Stimulated activated CD4-positive, alpha-beta T cell treated with anti-CD3 and anti-CD28 coated beads, Interleukin-4, amount 100 ng/mL, for 4 hours (primary cell): ENCODE results near the gene LGALS9B.
"Not testable (repeated sequence)": the region's sequence is repeated elsewhere in the genome, so short reads cannot be mapped to it uniquely, and the experiment has no call there.

Experiments used
- DNase-seq, 2 experiments: peaks; one replicate each; pipeline ENCODE4 v3.0.0-alpha.2; 2020

The LGALS9B gene

DNA sequence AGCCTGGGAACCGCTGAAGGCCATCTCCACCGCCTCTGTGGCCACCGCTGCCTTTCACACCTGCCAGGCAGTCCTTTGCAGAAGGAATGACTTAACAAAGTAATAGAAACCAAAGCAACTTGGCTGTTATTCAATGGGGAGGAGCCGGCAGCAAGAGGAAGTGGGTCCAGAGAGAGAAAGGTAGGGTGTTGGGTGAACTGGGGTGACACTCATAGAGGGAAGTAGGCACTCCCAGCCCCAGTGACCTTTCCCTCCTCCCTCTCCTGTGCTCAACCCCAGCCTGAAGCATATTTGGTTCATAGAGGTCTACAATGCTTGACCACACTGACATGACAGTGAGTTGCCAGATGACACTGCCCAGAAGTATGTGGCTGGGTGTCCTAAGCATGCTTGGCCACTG is at the start of gene LGALS9B:
TSS of gene LGALS9B (minus strand) at position 93 of the 400 bp plus-strand sequence. CDS start at position 24, 69 bp downstream.
- not testable (repeated sequence) for DNase-seq

DNA sequence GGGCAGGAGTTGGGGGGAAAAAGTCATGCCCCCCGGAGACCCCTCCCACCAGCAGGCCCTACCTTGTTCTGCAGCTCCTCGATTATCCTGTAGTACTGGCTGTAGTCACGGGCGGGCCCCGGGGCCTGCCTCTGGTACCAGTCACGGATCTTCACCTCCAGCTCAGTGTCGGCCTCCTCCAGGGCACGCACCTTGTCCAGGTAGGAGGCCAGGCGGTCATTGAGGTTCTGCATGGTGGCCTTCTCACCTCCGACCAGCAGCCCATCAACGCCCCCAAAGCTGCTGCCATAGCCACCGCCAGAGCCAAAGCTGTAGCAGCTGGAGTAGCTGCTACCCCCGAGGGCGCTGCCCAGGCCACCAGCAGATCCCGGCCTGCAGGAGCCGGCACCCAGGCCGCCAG is 49.6 kb upstream of the LGALS9B start:
- DNase-seq = not testable (repeated sequence)

DNA sequence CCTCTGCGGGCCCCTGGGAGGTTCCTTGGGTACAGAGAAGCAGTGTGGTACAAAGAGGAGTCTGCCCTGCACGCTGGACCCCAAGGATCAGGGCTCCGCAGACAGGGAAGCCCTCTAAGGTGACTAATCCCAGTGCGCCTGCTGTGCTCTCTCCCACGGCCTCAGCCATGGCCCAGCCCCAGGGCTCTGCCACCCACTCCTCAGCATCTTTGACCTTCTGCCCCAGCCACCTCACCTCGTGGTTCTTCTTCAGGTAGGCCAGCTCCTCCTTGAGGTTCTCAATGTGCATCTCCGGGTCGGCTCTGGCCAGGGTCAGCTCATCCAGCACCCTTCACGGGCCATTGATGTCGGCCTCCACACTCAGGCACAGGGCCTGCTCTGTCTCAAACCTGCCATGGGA is 47.8 kb upstream of the LGALS9B start:
- not testable (repeated sequence) for DNase-seq

DNA sequence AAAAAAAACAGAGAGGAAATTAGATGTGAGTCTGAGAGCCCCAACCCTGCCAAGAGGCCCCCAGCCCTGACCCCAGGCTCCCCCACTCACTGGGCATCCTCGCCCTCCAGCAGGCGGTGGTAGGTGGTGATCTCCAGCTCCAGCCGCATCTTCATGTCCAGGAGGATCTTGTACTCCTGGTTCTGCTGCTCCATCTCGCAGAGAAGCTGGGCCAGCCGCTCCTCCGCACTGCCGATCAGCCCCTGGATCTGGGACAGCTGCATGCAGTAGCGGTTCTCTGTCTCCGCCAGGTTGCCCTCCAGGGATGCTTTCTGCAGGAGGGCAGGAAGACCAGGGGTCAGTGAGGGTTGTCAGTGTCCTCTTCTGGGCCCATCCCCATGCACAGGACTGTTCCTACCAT is 46.2 kb upstream of the LGALS9B start:
- DNase-seq = not testable (repeated sequence)

DNA sequence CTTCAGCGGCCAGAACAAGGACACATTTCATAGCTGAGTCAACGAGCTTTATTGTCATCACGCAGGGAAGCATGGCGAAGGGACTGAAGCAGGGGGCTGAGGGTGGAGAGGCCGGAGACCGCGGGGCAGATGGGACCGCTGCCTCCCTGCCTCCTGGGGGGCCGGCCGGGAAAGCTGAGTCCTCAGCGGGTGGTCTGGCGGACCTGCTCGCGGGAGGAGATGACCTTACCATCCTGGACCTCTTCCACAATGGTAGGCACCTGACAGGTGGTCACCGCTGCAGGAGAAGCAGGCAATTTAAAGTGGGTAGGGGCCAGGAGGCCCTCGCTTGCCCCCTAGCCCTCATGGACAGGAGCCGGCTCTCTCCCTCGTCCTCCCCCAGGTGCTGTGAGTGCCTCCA is 45.0 kb upstream of the LGALS9B start:
- DNase-seq = not testable (repeated sequence)

DNA sequence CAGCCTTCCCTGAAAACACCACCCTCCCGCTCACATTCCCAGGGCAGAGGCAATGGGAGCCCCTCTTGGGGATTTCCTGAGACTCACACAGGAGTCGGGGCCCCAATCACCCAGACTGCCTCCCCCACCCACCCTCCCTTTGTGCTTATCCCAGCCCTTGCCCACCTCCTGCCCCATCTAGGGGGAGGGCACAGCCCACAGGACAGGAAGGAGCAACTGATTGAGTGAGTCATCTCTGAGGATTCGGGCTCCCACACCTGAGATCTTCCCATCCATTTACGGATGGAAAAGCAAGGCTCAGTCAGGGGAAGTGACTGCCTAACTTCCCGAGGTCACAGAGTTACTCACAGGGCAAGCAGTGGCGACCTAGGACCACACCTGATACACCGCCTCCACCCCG is 44.4 kb upstream of the LGALS9B start:
- DNase-seq = not testable (repeated sequence)

DNA sequence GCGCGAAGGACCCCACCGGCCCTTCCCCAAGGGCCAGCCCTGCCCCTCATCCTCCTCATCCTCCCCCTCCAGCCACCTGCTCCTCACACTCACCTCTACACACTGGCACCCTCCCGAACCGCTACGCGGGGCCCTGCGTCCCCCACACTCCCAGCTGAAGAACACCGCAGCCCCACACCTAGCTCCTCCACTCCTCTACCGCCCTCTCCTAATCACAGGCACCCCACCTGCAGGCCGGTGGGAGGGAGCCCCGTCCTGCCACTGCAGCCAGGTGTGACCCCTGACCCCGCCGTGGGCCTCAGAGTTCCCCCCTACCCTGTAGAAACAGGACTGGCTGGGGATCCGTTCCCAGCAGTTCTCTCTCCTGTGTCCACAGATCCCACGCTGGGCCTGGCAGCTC is 38.0 kb upstream of the LGALS9B start:
- not testable (repeated sequence) for DNase-seq

DNA sequence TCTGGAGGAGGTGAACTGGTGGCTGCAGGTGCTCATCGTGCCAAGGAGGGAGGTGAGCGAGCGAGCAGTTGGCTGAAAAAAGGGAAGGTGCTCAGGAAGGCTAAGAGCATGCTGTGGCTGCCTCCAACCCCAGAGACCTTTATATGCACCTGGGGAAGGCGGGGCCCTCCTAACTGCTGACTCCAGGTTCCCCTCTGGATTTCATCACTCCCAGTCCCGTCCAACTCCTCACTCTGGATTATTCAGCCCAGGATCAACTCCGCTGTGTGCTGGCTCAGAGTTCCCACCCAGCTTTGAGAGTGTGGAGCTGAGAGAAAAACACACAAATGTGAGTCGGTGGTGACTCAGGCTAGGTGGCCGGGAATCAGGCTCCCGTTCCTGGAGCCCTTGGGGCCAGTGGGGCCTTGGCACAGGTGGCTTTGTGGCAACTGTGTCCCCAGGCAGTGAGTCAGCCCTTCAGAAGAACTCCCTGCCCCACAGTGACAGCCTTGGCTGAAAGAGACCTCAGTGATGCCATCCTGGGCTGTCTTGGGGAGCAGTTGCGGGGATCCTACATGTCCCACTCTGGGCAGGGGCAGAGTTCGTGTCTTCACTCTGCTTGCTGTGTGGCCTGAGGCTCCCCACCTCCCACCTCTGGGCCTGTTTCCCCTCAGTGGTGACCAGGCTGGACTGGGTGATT is 37.2 kb upstream of the LGALS9B start:
- not testable (repeated sequence) for DNase-seq

DNA sequence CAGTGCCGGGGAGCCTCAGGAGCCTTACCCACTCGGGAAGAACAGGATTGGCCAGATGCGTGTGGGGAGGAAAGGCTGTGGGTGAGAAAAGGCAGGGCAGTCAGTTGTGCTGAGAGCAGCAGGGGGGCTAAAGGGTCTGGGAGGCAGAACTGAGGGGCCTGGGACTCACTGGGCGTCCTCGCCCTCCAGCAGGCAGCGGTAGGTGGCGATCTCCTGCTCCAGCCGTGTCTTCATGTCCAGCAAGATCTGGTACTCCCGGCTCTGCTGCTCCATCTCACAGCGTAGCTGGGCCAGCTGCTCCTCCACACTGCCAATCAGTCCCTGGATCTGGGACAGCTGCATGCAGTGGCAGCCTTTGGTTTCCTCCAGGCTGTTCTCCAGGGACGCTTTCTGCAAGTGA is 34.6 kb upstream of the LGALS9B start:
- DNase-seq = not testable (repeated sequence)

DNA sequence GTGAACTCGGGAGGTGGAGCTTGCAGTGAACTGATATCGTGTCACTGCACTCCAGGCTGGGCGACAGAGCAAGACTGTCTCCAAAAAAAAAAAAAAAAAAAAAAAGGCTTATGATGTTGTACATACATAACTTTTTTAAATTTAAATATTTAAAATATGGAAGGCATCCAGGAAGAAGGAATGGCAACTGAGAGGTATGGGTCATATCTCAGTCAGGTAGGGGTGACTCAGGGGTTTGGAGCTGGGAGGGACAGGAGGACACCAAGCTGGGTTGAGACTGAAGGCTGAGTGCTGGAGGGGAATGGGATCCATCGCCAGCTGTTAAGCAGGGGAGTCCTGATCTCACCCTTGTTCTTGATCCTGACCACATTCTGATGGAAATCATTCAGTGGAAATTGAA is 33.0 kb upstream of the LGALS9B start:
- DNase-seq = not testable (repeated sequence)

DNA sequence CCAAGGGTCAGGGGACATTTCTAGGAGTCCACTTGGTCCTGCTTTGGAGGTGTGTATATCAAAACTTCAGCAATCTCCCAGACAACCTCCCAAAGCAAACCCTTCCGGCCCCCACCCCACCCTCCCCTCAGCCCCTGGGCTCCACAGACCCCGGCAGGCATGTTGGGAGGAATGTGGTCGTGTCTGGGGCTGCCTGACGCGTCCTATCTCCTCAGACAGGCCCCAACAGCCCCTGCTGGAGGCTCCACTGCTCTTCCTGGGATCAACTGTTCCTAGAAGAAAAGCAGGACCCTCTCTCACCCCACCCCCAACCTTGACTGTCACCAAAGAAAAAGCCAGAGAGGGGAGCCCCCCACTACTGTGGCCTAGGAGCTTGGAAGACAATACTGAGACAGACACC is 28.1 kb upstream of the LGALS9B start:
- not testable (repeated sequence) for DNase-seq

DNA sequence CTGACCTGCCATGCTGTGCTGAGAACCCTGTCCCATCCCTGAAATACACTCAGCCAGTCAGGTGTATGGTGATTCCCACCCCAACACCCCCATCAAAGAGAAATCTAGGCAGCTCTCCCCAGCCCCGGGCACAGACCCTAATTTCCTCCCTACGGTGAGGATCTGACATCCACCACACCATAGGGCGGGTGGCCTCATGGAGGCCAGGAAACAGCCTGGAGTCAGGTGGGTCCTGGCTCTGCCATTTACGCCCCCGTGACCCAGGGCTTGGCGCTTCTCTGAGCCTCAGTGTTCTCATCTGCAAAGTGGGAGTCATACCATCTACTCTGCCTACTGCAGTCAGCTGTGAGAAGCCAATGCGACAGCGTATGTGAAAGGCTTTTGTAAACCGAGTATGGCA is 27.4 kb upstream of the LGALS9B start:
- not testable (repeated sequence) for DNase-seq

DNA sequence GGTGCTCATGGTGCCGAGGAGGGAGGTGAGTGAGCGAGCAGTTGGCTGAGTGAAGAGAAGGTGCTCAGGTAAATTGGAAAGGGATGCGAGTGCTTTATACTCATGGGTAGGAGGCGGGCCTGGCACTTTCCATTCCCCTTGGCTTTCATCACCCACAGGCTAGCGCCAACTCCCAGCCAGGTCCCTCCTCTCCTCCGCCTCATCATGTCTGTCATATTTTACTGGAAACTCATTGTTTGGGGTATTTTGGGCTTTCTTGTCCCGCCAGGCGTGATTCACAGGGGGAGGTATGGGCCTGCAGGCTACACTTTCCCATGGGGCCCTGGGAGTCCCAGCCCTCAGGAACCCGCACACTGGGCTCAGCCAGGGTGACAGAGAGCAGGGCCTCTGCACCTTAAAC is 26.8 kb upstream of the LGALS9B start:
- DNase-seq = not testable (repeated sequence)

DNA sequence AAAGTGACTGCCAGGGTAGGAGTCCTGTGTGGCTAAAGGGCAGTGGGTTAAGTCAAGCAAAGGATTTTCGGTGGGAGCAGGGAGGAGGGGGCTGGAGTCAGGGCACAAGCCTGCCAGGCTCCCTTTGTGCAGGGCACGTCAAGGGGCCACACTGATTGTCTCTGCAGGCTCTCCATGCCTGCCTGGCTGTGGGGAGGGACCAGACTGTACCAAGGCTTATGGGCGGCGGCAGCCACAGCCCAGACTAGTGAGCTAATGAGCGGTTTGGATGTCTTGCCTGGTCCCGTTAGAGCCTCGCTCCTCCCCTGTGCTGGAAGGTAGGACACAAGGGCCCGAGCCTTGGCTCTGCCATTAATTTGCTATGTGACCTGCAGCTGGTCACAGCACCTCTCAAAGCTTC is 25.6 kb upstream of the LGALS9B start:
- not testable (repeated sequence) for DNase-seq

DNA sequence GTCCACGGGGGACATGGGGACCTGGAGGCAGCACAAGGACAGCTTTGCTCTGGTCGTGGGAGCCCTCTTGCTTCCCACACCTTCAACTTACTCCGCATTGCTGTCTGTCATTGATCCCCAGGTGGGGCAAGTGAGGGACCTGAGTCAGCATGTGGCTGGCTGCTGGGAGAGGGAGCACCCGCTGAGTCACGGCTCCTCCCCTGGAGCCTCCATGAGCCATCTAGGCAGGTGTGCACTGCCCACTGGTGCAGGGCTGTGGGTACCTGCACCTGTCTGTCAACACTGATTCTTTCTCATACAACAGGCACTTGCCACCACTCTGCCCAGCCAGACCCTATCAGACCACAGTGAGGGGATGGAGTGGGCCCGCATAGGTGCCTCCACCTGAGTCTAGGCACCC is 24.8 kb upstream of the LGALS9B start:
- DNase-seq = not testable (repeated sequence)

DNA sequence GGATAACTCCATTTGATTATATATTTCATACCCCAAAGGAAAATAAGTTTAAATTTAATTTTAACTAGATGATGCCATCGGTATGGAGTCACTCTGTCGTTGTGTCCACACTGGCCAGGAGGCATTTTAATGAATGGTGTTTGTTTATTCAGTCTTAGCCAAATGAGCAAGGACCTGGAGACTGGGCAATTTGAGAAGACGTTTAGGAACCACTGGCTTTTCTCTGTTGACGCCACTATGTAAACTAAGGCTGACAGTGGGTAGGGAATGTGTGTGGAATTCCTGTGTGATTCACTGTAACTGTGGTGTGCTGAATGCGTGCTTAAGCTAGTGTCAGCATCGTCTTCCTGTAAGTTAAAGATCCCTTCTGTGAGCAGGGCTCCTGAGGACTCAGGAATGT is 17.6 kb upstream of the LGALS9B start:
- not testable (repeated sequence) for DNase-seq

DNA sequence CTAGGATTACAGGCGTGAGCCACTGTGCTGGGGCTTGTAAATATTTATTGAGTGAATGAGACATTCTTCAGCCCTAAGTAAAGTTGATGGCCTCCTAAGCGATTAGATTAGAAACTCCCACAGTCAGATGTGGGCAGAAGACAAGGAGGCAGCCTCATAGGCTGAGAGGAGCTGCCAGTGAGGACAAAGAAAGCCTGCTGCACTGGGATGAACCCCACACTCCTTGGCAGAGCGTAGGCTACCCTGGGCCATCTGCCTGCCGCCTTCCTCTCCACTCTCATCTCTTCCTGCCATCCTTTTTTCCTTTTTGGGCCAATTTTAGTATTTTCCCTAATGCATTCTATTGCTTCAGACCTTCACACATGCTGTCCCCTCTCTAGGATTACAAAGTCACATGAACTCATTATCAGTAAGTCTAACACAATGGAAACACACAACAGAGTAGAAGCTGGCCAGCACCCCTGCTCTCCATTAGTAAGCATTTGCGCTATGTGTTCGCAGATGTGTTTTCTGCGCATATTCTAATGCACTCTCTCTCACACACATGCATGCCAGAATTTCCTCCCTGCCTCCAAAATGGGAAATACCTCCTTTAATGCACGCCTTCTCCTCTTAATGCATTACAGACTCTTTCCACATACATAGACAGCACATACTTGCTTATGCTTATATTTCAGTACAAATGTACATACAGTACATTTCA is 12.7 kb upstream of the LGALS9B start:
- not testable (repeated sequence) for DNase-seq

DNA sequence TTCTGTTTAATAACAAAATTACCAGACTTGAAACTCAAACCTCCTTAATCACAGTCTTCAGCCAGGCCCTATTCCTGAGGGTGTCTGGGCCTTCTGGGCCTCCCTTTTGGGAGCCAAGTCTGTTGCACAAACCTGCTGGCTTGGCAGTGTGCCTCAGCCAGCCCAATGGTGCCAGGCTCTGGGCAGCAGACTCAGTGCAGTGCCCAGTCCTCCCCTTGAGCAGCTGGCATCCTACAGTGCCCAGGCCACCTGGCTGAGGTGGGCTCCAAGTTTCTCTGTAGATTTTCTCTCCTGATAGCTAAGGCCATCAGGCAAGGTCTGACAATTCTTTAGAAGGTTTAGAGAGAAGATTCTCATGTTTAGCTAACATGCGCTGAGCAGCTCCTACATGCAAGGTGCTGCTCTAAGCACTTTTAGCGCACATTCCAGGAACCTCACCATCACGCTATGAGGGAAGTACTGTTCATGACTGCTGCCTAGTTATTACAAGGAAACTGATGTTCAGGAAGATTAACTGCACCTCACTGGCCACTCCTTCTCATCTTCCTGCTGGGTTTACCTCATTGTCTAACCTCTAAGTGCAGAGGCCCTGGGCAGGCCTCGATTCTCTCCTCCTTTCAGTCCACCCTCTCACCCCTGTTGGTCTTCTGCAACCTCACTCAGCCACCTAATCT is 10.2 kb upstream of the LGALS9B start:
- DNase-seq = not testable (repeated sequence)

DNA sequence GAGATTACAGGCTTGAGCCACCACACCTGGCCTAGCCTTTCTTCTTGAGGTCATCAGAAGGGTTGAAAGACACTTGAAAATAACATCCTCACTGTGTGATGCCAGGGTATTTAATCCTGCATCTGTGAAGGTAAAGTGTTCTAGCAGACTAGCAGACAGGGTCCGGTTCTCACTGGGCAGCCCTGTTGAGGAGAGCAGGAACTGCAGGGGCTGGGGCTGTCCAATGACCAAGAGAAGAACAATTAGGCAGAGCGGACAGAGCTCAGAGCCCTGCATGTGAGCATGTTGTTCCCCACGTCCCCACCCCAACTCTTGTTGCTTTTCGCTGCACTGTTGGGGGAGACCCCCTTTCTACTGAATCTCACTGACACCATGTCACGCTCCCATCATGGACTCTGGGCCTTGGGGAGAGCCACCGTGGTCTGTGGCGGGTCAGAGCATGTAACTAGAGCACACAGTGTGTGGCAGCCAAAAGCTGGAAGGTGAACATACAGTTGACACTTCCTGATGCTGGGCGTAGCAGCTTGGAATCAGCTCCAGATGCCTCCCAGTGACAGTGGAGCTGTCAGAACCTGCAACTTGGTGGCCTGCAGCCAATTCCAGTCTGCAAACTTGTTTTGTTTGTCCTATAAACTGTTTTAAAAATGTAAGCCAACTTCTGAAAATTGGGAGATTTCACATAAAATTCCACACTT is 7.9 kb upstream of the LGALS9B start:
- DNase-seq = not testable (repeated sequence)

DNA sequence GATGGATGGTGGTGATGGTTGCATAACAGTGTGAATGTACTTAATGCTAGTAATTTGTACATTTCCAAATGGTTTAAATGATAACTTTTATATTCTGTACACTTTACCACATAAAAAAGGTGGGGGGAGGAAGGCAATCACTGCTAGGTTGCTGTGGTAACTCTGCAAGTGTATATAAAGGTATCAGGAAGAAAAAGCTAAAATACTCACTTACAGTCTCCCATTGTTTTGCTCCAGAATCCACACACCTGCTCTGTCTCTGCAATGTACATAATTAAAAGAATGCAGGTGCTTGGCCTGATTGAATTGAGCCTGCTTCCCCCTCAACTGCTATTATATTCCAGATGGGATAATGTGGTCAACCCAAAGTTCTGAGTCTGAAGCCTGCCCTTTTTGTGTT is 6.7 kb upstream of the LGALS9B start:
- not testable (repeated sequence) for DNase-seq

DNA sequence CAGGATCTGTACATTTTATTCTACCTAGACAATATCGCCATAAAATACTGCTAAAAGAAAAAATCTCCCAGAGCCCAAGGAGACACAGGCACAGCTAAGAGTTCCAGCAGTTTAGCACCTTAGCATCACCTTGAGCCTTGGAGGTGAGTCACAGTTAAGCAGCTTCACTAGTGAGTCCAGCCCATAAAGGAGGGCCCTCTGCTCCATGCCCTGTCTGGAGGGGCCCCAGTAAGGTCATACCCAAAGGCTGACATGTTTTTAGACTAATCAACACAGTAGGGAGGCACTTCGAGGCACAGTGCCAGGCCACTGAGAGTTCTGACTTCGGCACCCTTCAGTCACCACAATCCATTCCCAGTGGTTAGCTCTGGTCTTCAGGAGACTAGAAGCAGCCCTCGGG is 2.6 kb upstream of the LGALS9B start:
- DNase-seq = not testable (repeated sequence)

DNA sequence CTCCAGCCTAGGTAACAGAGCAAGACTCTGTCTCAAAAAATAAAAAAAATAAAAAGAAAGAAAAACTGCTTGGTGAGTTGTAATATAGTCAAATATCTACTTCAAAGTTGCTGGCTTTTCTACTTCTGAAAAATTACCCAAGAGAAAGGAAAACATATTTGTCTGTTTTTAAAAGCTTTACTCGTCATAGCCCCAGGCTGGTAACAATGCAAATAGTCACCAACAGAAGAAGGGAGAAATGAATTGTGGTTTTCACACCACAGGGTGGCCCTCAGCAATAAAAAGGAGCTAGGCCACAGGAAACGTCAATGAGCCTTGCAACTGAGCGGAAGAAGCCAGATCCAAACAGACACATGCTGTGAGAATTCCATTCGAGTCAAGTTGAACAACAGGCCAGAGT is 1.8 kb upstream of the LGALS9B start:
- not testable (repeated sequence) for DNase-seq

DNA sequence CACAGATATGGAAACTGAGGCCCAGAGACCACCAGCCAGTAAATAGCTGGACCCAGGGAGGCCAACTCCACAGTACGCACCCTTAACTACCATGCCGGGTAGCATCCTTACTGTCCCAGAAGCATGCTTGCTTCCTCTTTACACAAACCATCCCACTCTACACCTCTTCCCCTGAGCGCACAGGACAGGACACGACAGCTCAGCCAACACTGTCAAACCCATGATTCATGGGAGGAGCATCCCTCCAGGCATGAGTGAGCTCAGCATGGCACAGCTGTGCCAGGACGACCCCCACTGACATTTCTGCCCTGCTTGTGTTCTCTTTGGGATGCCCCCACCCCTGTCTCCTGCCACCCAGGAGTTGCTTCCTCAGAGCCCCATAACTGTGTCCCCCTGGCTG is 340 bp downstream of the LGALS9B start:
- not testable (repeated sequence) for DNase-seq
